Activated naive CD4-positive, alpha-beta T cell treated with anti-CD3 and anti-CD28 coated beads, Interleukin-2, amount 50 U/mL, for 24 hours (primary cell): ENCODE data around the gene MAGI3.
"Not testable (repeated sequence)": the region's sequence is repeated elsewhere in the genome, so short reads cannot be mapped to it uniquely, and the experiment has no call there.

Experiments used
- H3K27ac Mint-ChIP-seq: one replicate; pipeline ENCODE4 v1.8.0; 2021; ENCODE audit warnings: mild to moderate bottlenecking, mixed read lengths
- H3K27me3 Mint-ChIP-seq: one replicate; pipeline ENCODE4 v1.8.0; 2021; ENCODE audit warnings: mixed read lengths
- H3K36me3 Mint-ChIP-seq: one replicate; pipeline ENCODE4 v1.8.0; 2021; ENCODE audit warnings: mixed read lengths
- H3K4me1 Mint-ChIP-seq: one replicate; pipeline ENCODE4 v1.8.0; 2021; ENCODE audit warnings: mixed read lengths
- H3K4me3 Mint-ChIP-seq: one replicate; pipeline ENCODE4 v1.8.0; 2021; ENCODE audit warnings: mild to moderate bottlenecking, mixed read lengths
- H3K9me3 Mint-ChIP-seq: one replicate; pipeline ENCODE4 v1.8.0; 2021; ENCODE audit warnings: mixed read lengths

MAGI3 gene

GRCh38 chr1:113453771-113454083, 63.4 kb downstream of the MAGI3 start:
- Mint-ChIP-seq H3K9me3 (peaks cover 8% of the 10 kb centered on the region), H3K27me3 (no peaks in the 10 kb centered on the region), H3K4me3 (no peak overlapping the region), H3K36me3 (peaks cover 10% of the 10 kb centered on the region), H3K27ac (no peak overlapping the region), H3K4me1 (no peaks in the 10 kb centered on the region)

- Mint-ChIP-seq H3K4me3 (no peak overlapping the region), H3K9me3 (peaks cover 8% of the 10 kb centered on the region), H3K36me3 (peaks cover 10% of the 10 kb centered on the region), H3K27me3 (no peaks in the 10 kb centered on the region), H3K27ac (no peak overlapping the region), H3K4me1 (no peaks in the 10 kb centered on the region)
Measured at GRCh38 chr1:113455374-113455773, 65.1 kb downstream of the MAGI3 start.

GRCh38 chr1:113456967-113457366, 66.7 kb downstream of the MAGI3 start:
- no peak overlapping the region for H3K27ac Mint-ChIP-seq
- no peaks in the 10 kb centered on the region for H3K27me3 Mint-ChIP-seq

GRCh38 chr1:113459279-113459678, 69.0 kb downstream of the MAGI3 start:
- H3K27ac Mint-ChIP-seq = no peak overlapping the region
- H3K4me3 Mint-ChIP-seq = no peak overlapping the region
- H3K4me1 Mint-ChIP-seq = no peaks in the 10 kb centered on the region
- peaks cover 16% of the 10 kb centered on the region for H3K9me3 Mint-ChIP-seq
- H3K27me3 Mint-ChIP-seq = no peaks in the 10 kb centered on the region
- peaks cover 10% of the 10 kb centered on the region for H3K36me3 Mint-ChIP-seq

More at GRCh38 chr1:113456967-113457366, 66.7 kb downstream of the MAGI3 start:
- Mint-ChIP-seq H3K4me3 (no peak overlapping the region), H3K9me3 (peaks cover 16% of the 10 kb centered on the region), H3K4me1 (no peaks in the 10 kb centered on the region), H3K36me3 (peaks cover 10% of the 10 kb centered on the region)

- Mint-ChIP-seq H3K27ac (no peak overlapping the region), H3K27me3 (no peaks in the 10 kb centered on the region), H3K9me3 (peaks cover 27% of the 10 kb centered on the region), H3K4me3 (no peak overlapping the region), H3K36me3 (peaks cover 8% of the 10 kb centered on the region), H3K4me1 (peaks cover 6% of the 10 kb centered on the region)
Measured at GRCh38 chr1:113467991-113468390, 77.7 kb downstream of the MAGI3 start.

- H3K27ac Mint-ChIP-seq, H3K27me3 Mint-ChIP-seq, H3K4me3 Mint-ChIP-seq, H3K4me1 Mint-ChIP-seq: not testable (repeated sequence)
- Mint-ChIP-seq H3K9me3 (peaks cover 18% of the 10 kb centered on the region), H3K36me3 (peaks cover 28% of the 10 kb centered on the region)
Measured at GRCh38 chr1:113478427-113479195, 88.3 kb downstream of the MAGI3 start.

GRCh38 chr1:113479713-113480676, 89.7 kb downstream of the MAGI3 start:
- Mint-ChIP-seq H3K27me3 (no peaks in the 10 kb centered on the region), H3K4me1 (no peaks in the 10 kb centered on the region), H3K9me3 (peaks cover 18% of the 10 kb centered on the region), H3K27ac (no peak overlapping the region), H3K4me3 (no peak overlapping the region), H3K36me3 (peaks cover 28% of the 10 kb centered on the region)

- H3K9me3 Mint-ChIP-seq = peaks cover 15% of the 10 kb centered on the region
- H3K36me3 Mint-ChIP-seq = peaks cover 20% of the 10 kb centered on the region
- H3K4me1 Mint-ChIP-seq, H3K4me3 Mint-ChIP-seq, H3K27me3 Mint-ChIP-seq, H3K27ac Mint-ChIP-seq: not testable (repeated sequence)
Measured at GRCh38 chr1:113485131-113485530, 94.8 kb downstream of the MAGI3 start.

- Mint-ChIP-seq H3K27me3 (no peaks in the 10 kb centered on the region), H3K9me3 (peaks cover 46% of the 10 kb centered on the region), H3K27ac (no peak overlapping the region), H3K4me3 (no peak overlapping the region), H3K36me3 (peaks cover 28% of the 10 kb centered on the region), H3K4me1 (no peaks in the 10 kb centered on the region)
Measured at GRCh38 chr1:113488576-113489177, 98.4 kb downstream of the MAGI3 start.

GRCh38 chr1:113490384-113490783, 100.1 kb downstream of the MAGI3 start:
- H3K4me3 Mint-ChIP-seq = no peak overlapping the region
- H3K36me3 Mint-ChIP-seq = peaks cover 27% of the 10 kb centered on the region
- H3K9me3 Mint-ChIP-seq = peaks cover 43% of the 10 kb centered on the region
- no peak overlapping the region for H3K27ac Mint-ChIP-seq
- H3K4me1 Mint-ChIP-seq = no peaks in the 10 kb centered on the region
- no peaks in the 10 kb centered on the region for H3K27me3 Mint-ChIP-seq

GRCh38 chr1:113493533-113493932, 103.2 kb downstream of the MAGI3 start:
- no peak overlapping the region for H3K27ac Mint-ChIP-seq
- H3K9me3 Mint-ChIP-seq = peaks cover 40% of the 10 kb centered on the region
- H3K4me3 Mint-ChIP-seq = no peak overlapping the region
- peaks cover 19% of the 10 kb centered on the region for H3K36me3 Mint-ChIP-seq
- H3K27me3 Mint-ChIP-seq = no peaks in the 10 kb centered on the region
- no peaks in the 10 kb centered on the region for H3K4me1 Mint-ChIP-seq

GRCh38 chr1:113505357-113505756, 115.0 kb downstream of the MAGI3 start:
- Mint-ChIP-seq H3K27me3 (no peaks in the 10 kb centered on the region), H3K4me3 (no peak overlapping the region), H3K9me3 (peaks cover 2% of the 10 kb centered on the region), H3K4me1 (no peaks in the 10 kb centered on the region), H3K36me3 (peaks cover 6% of the 10 kb centered on the region), H3K27ac (no peak overlapping the region)

- H3K4me3 Mint-ChIP-seq = no peak overlapping the region
- no peaks in the 10 kb centered on the region for H3K27me3 Mint-ChIP-seq
- H3K36me3 Mint-ChIP-seq = peaks cover 9% of the 10 kb centered on the region
- H3K27ac Mint-ChIP-seq = no peak overlapping the region
- H3K9me3 Mint-ChIP-seq = peaks cover 11% of the 10 kb centered on the region
- H3K4me1 Mint-ChIP-seq = no peaks in the 10 kb centered on the region
Measured at GRCh38 chr1:113507552-113508214, 117.4 kb downstream of the MAGI3 start.

- H3K27me3 Mint-ChIP-seq = no peaks in the 10 kb centered on the region
- H3K9me3 Mint-ChIP-seq = peaks cover 11% of the 10 kb centered on the region
- H3K4me1 Mint-ChIP-seq = no peaks in the 10 kb centered on the region
- peaks cover 9% of the 10 kb centered on the region for H3K36me3 Mint-ChIP-seq
- no peak overlapping the region for H3K4me3 Mint-ChIP-seq
- no peak overlapping the region for H3K27ac Mint-ChIP-seq
Measured at GRCh38 chr1:113508364-113509164, 118.2 kb downstream of the MAGI3 start.

- not testable (repeated sequence) for H3K4me1 Mint-ChIP-seq, H3K27me3 Mint-ChIP-seq, H3K4me3 Mint-ChIP-seq, H3K27ac Mint-ChIP-seq, H3K36me3 Mint-ChIP-seq
- peaks cover 11% of the 10 kb centered on the region for H3K9me3 Mint-ChIP-seq
Measured at GRCh38 chr1:113509766-113510165, 119.5 kb downstream of the MAGI3 start.
